ENCODE data around the gene DPP4.
A peak's percentile ranks its signal among the peaks of the same experiment; 100 is the strongest.

Gene DPP4

GRCh38 chr2:161994761-161995520, 79.1 kb downstream of the DPP4 start:
- Histone ChIP-seq H3K4me1 (ENCODE audit: control insufficient read depth, insufficient read depth, low read length, poor library complexity, severe bottlenecking) (peaks cover 41% of the 10 kb centered on the region), H3K4me3 (ENCODE audit: insufficient read depth, low read depth, low read length, poor library complexity, severe bottlenecking) (peak overlapping the region; percentile 38), H3K36me3 (ENCODE audit: control insufficient read depth, insufficient read depth, low read length) (peaks cover 2% of the 10 kb centered on the region), H3K27ac (ENCODE audit: insufficient read depth, low read length, poor library complexity, severe bottlenecking) (peak overlapping the region; percentile 47), H3K27me3 (replicated peaks; ENCODE audit: control insufficient read depth, insufficient read depth, low read length, poor library complexity, severe bottlenecking) (no peaks in the 10 kb centered on the region), H3K9me3 (ENCODE audit: control insufficient read depth, low read length) (no peaks in the 10 kb centered on the region)
- DNase-seq: no peak

GRCh38 chr2:161992531-161992930, 81.5 kb downstream of the DPP4 start:
- Histone ChIP-seq H3K36me3 (ENCODE audit: control insufficient read depth, insufficient read depth, low read length) (no peaks in the 10 kb centered on the region), H3K27ac (ENCODE audit: insufficient read depth, low read length, poor library complexity, severe bottlenecking) (peak overlapping the region; percentile 65), H3K9me3 (ENCODE audit: control insufficient read depth, low read length) (no peaks in the 10 kb centered on the region), H3K27me3 (replicated peaks; ENCODE audit: control insufficient read depth, insufficient read depth, low read length, poor library complexity, severe bottlenecking) (no peaks in the 10 kb centered on the region), H3K4me1 (ENCODE audit: control insufficient read depth, insufficient read depth, low read length, poor library complexity, severe bottlenecking) (peaks cover 41% of the 10 kb centered on the region), H3K4me3 (ENCODE audit: insufficient read depth, low read depth, low read length, poor library complexity, severe bottlenecking) (peak overlapping the region; percentile 31)
- DNase-seq: peak; percentile 4 to 22 (median 6)

GRCh38 chr2:161991991-161992390, 82.0 kb downstream of the DPP4 start:
- DNase-seq: no peak
- H3K27ac ChIP-seq (ENCODE audit: insufficient read depth, low read length, poor library complexity, severe bottlenecking): peak overlapping the region; percentile 65
- H3K4me3 ChIP-seq (ENCODE audit: insufficient read depth, low read depth, low read length, poor library complexity, severe bottlenecking): no peak overlapping the region

GRCh38 chr2:161990741-161991140, 83.3 kb downstream of the DPP4 start:
- Histone ChIP-seq H3K9me3 (ENCODE audit: control insufficient read depth, low read length) (no peaks in the 10 kb centered on the region), H3K27ac (ENCODE audit: insufficient read depth, low read length, poor library complexity, severe bottlenecking) (no peak overlapping the region), H3K27me3 (replicated peaks; ENCODE audit: control insufficient read depth, insufficient read depth, low read length, poor library complexity, severe bottlenecking) (no peaks in the 10 kb centered on the region), H3K36me3 (ENCODE audit: control insufficient read depth, insufficient read depth, low read length) (no peaks in the 10 kb centered on the region), H3K4me3 (ENCODE audit: insufficient read depth, low read depth, low read length, poor library complexity, severe bottlenecking) (no peak overlapping the region), H3K4me1 (ENCODE audit: control insufficient read depth, insufficient read depth, low read length, poor library complexity, severe bottlenecking) (peaks cover 36% of the 10 kb centered on the region)
- DNase-seq: no peak

More at GRCh38 chr2:161991991-161992390, 82.0 kb downstream of the DPP4 start:
- no peaks in the 10 kb centered on the region for H3K9me3 ChIP-seq (ENCODE audit: control insufficient read depth, low read length)
- peaks cover 41% of the 10 kb centered on the region for H3K4me1 ChIP-seq (ENCODE audit: control insufficient read depth, insufficient read depth, low read length, poor library complexity, severe bottlenecking)
- no peaks in the 10 kb centered on the region for H3K27me3 ChIP-seq (replicated peaks; ENCODE audit: control insufficient read depth, insufficient read depth, low read length, poor library complexity, severe bottlenecking)
- no peaks in the 10 kb centered on the region for H3K36me3 ChIP-seq (ENCODE audit: control insufficient read depth, insufficient read depth, low read length)

- no peaks in the 10 kb centered on the region for H3K9me3 ChIP-seq (ENCODE audit: control insufficient read depth, low read length)
- H3K27me3 ChIP-seq (replicated peaks; ENCODE audit: control insufficient read depth, insufficient read depth, low read length, poor library complexity, severe bottlenecking): no peaks in the 10 kb centered on the region
- no peak overlapping the region for H3K4me3 ChIP-seq (ENCODE audit: insufficient read depth, low read depth, low read length, poor library complexity, severe bottlenecking)
- H3K36me3 ChIP-seq (ENCODE audit: control insufficient read depth, insufficient read depth, low read length): no peaks in the 10 kb centered on the region
- H3K27ac ChIP-seq (ENCODE audit: insufficient read depth, low read length, poor library complexity, severe bottlenecking): no peak overlapping the region
- no peak for DNase-seq
- peaks cover 29% of the 10 kb centered on the region for H3K4me1 ChIP-seq (ENCODE audit: control insufficient read depth, insufficient read depth, low read length, poor library complexity, severe bottlenecking)
These were observed 84.0 kb downstream of the DPP4 start for GRCh38 chr2:161990036-161990435.

GRCh38 chr2:161988589-161988988, 85.4 kb downstream of the DPP4 start:
- H3K4me1 ChIP-seq (ENCODE audit: control insufficient read depth, insufficient read depth, low read length, poor library complexity, severe bottlenecking): peaks cover 16% of the 10 kb centered on the region
- no peak overlapping the region for H3K4me3 ChIP-seq (ENCODE audit: insufficient read depth, low read depth, low read length, poor library complexity, severe bottlenecking)
- H3K27ac ChIP-seq (ENCODE audit: insufficient read depth, low read length, poor library complexity, severe bottlenecking): no peak overlapping the region
- DNase-seq: no peak
- no peaks in the 10 kb centered on the region for H3K36me3 ChIP-seq (ENCODE audit: control insufficient read depth, insufficient read depth, low read length)
- H3K9me3 ChIP-seq (ENCODE audit: control insufficient read depth, low read length): no peaks in the 10 kb centered on the region
- no peaks in the 10 kb centered on the region for H3K27me3 ChIP-seq (replicated peaks; ENCODE audit: control insufficient read depth, insufficient read depth, low read length, poor library complexity, severe bottlenecking)

GRCh38 chr2:161987311-161987710, 86.7 kb downstream of the DPP4 start:
- DNase-seq: no peak
- Histone ChIP-seq H3K4me1 (ENCODE audit: control insufficient read depth, insufficient read depth, low read length, poor library complexity, severe bottlenecking) (peaks cover 6% of the 10 kb centered on the region), H3K36me3 (ENCODE audit: control insufficient read depth, insufficient read depth, low read length) (no peaks in the 10 kb centered on the region), H3K27me3 (replicated peaks; ENCODE audit: control insufficient read depth, insufficient read depth, low read length, poor library complexity, severe bottlenecking) (no peaks in the 10 kb centered on the region), H3K9me3 (ENCODE audit: control insufficient read depth, low read length) (no peaks in the 10 kb centered on the region), H3K4me3 (ENCODE audit: insufficient read depth, low read depth, low read length, poor library complexity, severe bottlenecking) (no peak overlapping the region), H3K27ac (ENCODE audit: insufficient read depth, low read length, poor library complexity, severe bottlenecking) (no peak overlapping the region)

- no peaks in the 10 kb centered on the region for H3K9me3 ChIP-seq (ENCODE audit: control insufficient read depth, low read length)
- no peak for DNase-seq
These were observed 90.1 kb downstream of the DPP4 start for GRCh38 chr2:161983866-161984265.

GRCh38 chr2:161983331-161983651, 90.7 kb downstream of the DPP4 start:
- Histone ChIP-seq H3K9me3 (ENCODE audit: control insufficient read depth, low read length) (no peaks in the 10 kb centered on the region), H3K4me3 (ENCODE audit: insufficient read depth, low read depth, low read length, poor library complexity, severe bottlenecking) (no peak overlapping the region), H3K27ac (ENCODE audit: insufficient read depth, low read length, poor library complexity, severe bottlenecking) (no peak overlapping the region), H3K36me3 (ENCODE audit: control insufficient read depth, insufficient read depth, low read length) (no peaks in the 10 kb centered on the region), H3K27me3 (replicated peaks; ENCODE audit: control insufficient read depth, insufficient read depth, low read length, poor library complexity, severe bottlenecking) (no peaks in the 10 kb centered on the region), H3K4me1 (ENCODE audit: control insufficient read depth, insufficient read depth, low read length, poor library complexity, severe bottlenecking) (peaks cover 9% of the 10 kb centered on the region)
- no peak for DNase-seq

More at GRCh38 chr2:161983866-161984265, 90.1 kb downstream of the DPP4 start:
- H3K27me3 ChIP-seq (replicated peaks; ENCODE audit: control insufficient read depth, insufficient read depth, low read length, poor library complexity, severe bottlenecking): no peaks in the 10 kb centered on the region
- H3K36me3 ChIP-seq (ENCODE audit: control insufficient read depth, insufficient read depth, low read length): no peaks in the 10 kb centered on the region
- no peak overlapping the region for H3K4me3 ChIP-seq (ENCODE audit: insufficient read depth, low read depth, low read length, poor library complexity, severe bottlenecking)
- H3K4me1 ChIP-seq (ENCODE audit: control insufficient read depth, insufficient read depth, low read length, poor library complexity, severe bottlenecking): peaks cover 9% of the 10 kb centered on the region
- H3K27ac ChIP-seq (ENCODE audit: insufficient read depth, low read length, poor library complexity, severe bottlenecking): no peak overlapping the region

GRCh38 chr2:161982548-161983330, 91.3 kb downstream of the DPP4 start:
- no peak overlapping the region for H3K27ac ChIP-seq (ENCODE audit: insufficient read depth, low read length, poor library complexity, severe bottlenecking)
- H3K36me3 ChIP-seq (ENCODE audit: control insufficient read depth, insufficient read depth, low read length): no peaks in the 10 kb centered on the region
- no peak overlapping the region for H3K4me3 ChIP-seq (ENCODE audit: insufficient read depth, low read depth, low read length, poor library complexity, severe bottlenecking)
- H3K4me1 ChIP-seq (ENCODE audit: control insufficient read depth, insufficient read depth, low read length, poor library complexity, severe bottlenecking): peaks cover 9% of the 10 kb centered on the region
- no peaks in the 10 kb centered on the region for H3K27me3 ChIP-seq (replicated peaks; ENCODE audit: control insufficient read depth, insufficient read depth, low read length, poor library complexity, severe bottlenecking)
- no peaks in the 10 kb centered on the region for H3K9me3 ChIP-seq (ENCODE audit: control insufficient read depth, low read length)
- no peak for DNase-seq
